HEK293 (cell line): ENCODE measurements around the gene TSC2.
"Not testable (repeated sequence)": the region's sequence is repeated elsewhere in the genome, so short reads cannot be mapped to it uniquely, and the experiment has no call there.

Experiments used
- ZNF202 ChIP-seq: fragments of 450-650 bp; formaldehyde crosslinking; IDR thresholded peaks from 2 replicates; pipeline ENCODE4 v1.5.1; 2016; ENCODE audit warnings: missing biosample characterization, missing genetic modification characterization, borderline replicate concordance
- ZNF23 ChIP-seq: fragments of 450-650 bp; formaldehyde crosslinking; IDR thresholded peaks from 2 replicates; pipeline ENCODE4 v1.5.1; 2016; ENCODE audit warnings: missing biosample characterization, missing genetic modification characterization, borderline replicate concordance
- ZNF433 ChIP-seq: fragments of 450-650 bp; formaldehyde crosslinking; IDR thresholded peaks from 2 replicates; pipeline ENCODE4 v1.5.1; 2016; ENCODE audit warnings: missing biosample characterization, missing genetic modification characterization, low read depth

DNA sequence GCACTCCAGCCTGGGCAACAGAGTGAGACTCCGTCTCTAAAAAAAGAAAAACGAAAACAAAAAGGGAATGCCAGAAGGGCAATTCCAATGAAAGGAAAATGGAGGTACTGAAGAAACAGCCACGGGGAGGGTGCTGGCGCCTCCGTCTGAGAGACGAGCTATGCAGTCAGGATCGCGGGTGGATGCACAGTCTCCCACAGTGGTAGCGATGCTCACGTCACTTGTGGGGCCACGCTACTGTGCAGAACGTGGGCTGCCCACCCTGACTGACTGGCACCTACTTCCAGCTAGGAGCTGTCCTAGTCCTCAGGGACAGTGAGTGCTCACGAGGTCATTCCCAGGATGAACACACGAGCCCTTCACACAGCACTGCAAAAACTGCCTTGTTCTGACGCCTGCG, 53.8 kb downstream of the TSC2 start:
- not testable (repeated sequence) for TF ChIP-seq ZNF23, ZNF202, ZNF433 (tag by site-specific recombination)
